Calu3 (cell line): ENCODE measurements around the gene EFCAB6. TPM values are rescaled to one million over a fixed set of nuclear protein-coding genes. Genes with fewer than 3 reads are reported as not detected.

Source experiments
- BruUV-seq: library from RNA; stranded (reverse); fragments of 400-500 nt; replicated peaks from 2 replicates; lab custom pipeline; 2021; lab: Mats Ljungman, UMichigan
- CTCF ChIA-PET: fragments of 300-600 bp; sonication (Branson Sonifier 250); formaldehyde crosslinking; loops from one replicate; lab custom pipeline; 2022; ENCODE audit warnings: antibody characterized with exemption; lab: Charles Lee
- DNase-seq: peaks from one replicate; pipeline ENCODE4 v3.0.0; 2022
- H3K27ac Mint-ChIP-seq: one replicate; pipeline ENCODE4 v1.8.0; 2022; ENCODE audit warnings: mixed read lengths; ENCODE audit not compliant: unreplicated experiment
- H3K27me3 Mint-ChIP-seq: one replicate; pipeline ENCODE4 v1.8.0; 2022; ENCODE audit warnings: mixed read lengths; ENCODE audit not compliant: unreplicated experiment
- H3K36me3 Mint-ChIP-seq: one replicate; pipeline ENCODE4 v1.8.0; 2022; ENCODE audit warnings: mild to moderate bottlenecking, moderate library complexity, mixed read lengths; ENCODE audit not compliant: insufficient read depth, unreplicated experiment
- H3K4me1 Mint-ChIP-seq: one replicate; pipeline ENCODE4 v1.8.0; 2022; ENCODE audit warnings: mild to moderate bottlenecking, low read depth, mixed read lengths; ENCODE audit not compliant: unreplicated experiment
- H3K4me3 Mint-ChIP-seq: one replicate; pipeline ENCODE4 v1.8.0; 2022; ENCODE audit warnings: mild to moderate bottlenecking, low read depth, moderate library complexity, mixed read lengths; ENCODE audit not compliant: unreplicated experiment
- H3K9me3 Mint-ChIP-seq: one replicate; pipeline ENCODE4 v1.8.0; 2022; ENCODE audit warnings: low read depth, mixed read lengths; ENCODE audit not compliant: unreplicated experiment
- intact Hi-C: fragments of 100-400 bp; cut with micrococcal nuclease; formaldehyde crosslinking; loops from one replicate; pipeline ENCODE4 v1.10.0; 2022; ENCODE audit not compliant: unreplicated experiment
- total RNA-seq: library from RNA; stranded (reverse); gene quantifications from 2 replicates; pipeline ENCODE4 v1.2.3, GENCODE V29; 2022
- TF ChIP-seq, protein P1 (sequence below): fragments of 200-600 bp; IDR thresholded peaks from one replicate; pipeline ENCODE4 v1.8.0; 2022; ENCODE audit warnings: antibody characterized with exemption; ENCODE audit not compliant: unreplicated experiment

The EFCAB6 gene
- total RNA-seq, 1 experiment from 2014 or later: 2.2 TPM

DNA sequence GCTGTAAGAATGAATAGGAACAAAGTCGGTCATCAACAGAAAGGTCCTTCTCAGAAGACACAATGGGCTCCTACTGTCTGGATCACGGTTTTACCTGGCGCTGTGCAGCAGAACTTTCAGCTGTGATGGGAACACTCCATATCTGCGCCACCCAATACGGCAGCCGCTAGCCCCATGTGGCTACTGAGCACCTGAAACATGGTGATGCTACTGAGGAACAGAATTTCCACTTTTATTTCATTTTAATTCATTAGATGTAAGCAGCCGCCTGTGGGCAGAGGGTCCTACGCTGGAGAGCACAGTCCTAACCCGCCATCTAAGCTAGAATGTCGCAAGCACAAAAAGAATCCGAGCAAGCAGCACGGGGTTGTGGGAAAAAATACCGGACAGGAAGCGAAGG lies 47.5 kb upstream of the EFCAB6 start:
- no TSS peak for BruUV-seq
- intact Hi-C loops: no loop called here
- peaks cover 16% of the 10 kb centered on the region for H3K36me3 Mint-ChIP-seq
- H3K4me3 Mint-ChIP-seq: no peak overlapping the region
- no peaks in the 10 kb centered on the region for H3K4me1 Mint-ChIP-seq
- H3K27me3 Mint-ChIP-seq: peaks cover 15% of the 10 kb centered on the region
- TF ChIP-seq, protein P1, sequence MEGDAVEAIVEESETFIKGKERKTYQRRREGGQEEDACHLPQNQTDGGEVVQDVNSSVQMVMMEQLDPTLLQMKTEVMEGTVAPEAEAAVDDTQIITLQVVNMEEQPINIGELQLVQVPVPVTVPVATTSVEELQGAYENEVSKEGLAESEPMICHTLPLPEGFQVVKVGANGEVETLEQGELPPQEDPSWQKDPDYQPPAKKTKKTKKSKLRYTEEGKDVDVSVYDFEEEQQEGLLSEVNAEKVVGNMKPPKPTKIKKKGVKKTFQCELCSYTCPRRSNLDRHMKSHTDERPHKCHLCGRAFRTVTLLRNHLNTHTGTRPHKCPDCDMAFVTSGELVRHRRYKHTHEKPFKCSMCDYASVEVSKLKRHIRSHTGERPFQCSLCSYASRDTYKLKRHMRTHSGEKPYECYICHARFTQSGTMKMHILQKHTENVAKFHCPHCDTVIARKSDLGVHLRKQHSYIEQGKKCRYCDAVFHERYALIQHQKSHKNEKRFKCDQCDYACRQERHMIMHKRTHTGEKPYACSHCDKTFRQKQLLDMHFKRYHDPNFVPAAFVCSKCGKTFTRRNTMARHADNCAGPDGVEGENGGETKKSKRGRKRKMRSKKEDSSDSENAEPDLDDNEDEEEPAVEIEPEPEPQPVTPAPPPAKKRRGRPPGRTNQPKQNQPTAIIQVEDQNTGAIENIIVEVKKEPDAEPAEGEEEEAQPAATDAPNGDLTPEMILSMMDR: no peak
- H3K27ac Mint-ChIP-seq: no peak overlapping the region
- H3K9me3 Mint-ChIP-seq: peaks cover 5% of the 10 kb centered on the region
- no peak for DNase-seq
- CTCF ChIA-PET: no interaction called here

GRCh38 chr22:43859176-43859575 lies 47.1 kb upstream of the EFCAB6 start:
- intact Hi-C loops: no loop called here
- Mint-ChIP-seq H3K27me3 (peaks cover 10% of the 10 kb centered on the region), H3K4me3 (no peak overlapping the region), H3K36me3 (peaks cover 16% of the 10 kb centered on the region), H3K4me1 (no peaks in the 10 kb centered on the region), H3K27ac (no peak overlapping the region), H3K9me3 (peaks cover 5% of the 10 kb centered on the region)
- no TSS peak for BruUV-seq
- CTCF ChIA-PET: no interaction called here
- DNase-seq: no peak
- TF ChIP-seq, protein P1: no peak

GRCh38 chr22:43858156-43858895 lies 46.2 kb upstream of the EFCAB6 start:
- no peaks in the 10 kb centered on the region for H3K4me1 Mint-ChIP-seq
- intact Hi-C loops: no loop called here
- TF ChIP-seq, protein P1: no peak
- no peak for DNase-seq
- no peak overlapping the region for H3K4me3 Mint-ChIP-seq
- BruUV-seq: no TSS peak
- peaks cover 16% of the 10 kb centered on the region for H3K36me3 Mint-ChIP-seq
- H3K27me3 Mint-ChIP-seq: peaks cover 2% of the 10 kb centered on the region
- CTCF ChIA-PET: no interaction called here
- peaks cover 5% of the 10 kb centered on the region for H3K9me3 Mint-ChIP-seq
- H3K27ac Mint-ChIP-seq: no peak overlapping the region

GRCh38 chr22:43857367-43857766 lies 45.3 kb upstream of the EFCAB6 start:
- no TSS peak for BruUV-seq
- CTCF ChIA-PET: no interaction called here
- TF ChIP-seq, protein P1: no peak
- Mint-ChIP-seq H3K9me3 (peaks cover 5% of the 10 kb centered on the region), H3K4me3 (no peak overlapping the region), H3K27me3 (no peaks in the 10 kb centered on the region), H3K36me3 (peaks cover 8% of the 10 kb centered on the region), H3K27ac (no peak overlapping the region), H3K4me1 (no peaks in the 10 kb centered on the region)
- intact Hi-C loops: no loop called here
- DNase-seq: no peak
